Mesendoderm (in vitro differentiated cells): ENCODE measurements around the gene OTUB1.

Experiments
- DNase-seq: peaks from one replicate; pipeline ENCODE4 v3.0.0; 2013
- H2AK5ac ChIP-seq: 2 replicates; pipeline ENCODE4 v1.6.1; 2013; ENCODE audit warnings: low read length, inconsistent platforms
- H2BK120ac ChIP-seq: 2 replicates; pipeline ENCODE4 v1.6.1; 2013; ENCODE audit warnings: low read depth, mild to moderate bottlenecking, low read length, moderate library complexity, mixed read lengths
- H2BK15ac ChIP-seq: replicated peaks from 2 replicates; pipeline ENCODE4 v1.6.1; 2013; ENCODE audit warnings: low read depth, mild to moderate bottlenecking, moderate library complexity
- H2BK5ac ChIP-seq: 2 replicates; pipeline ENCODE4 v1.6.1; 2013; ENCODE audit warnings: low read length, inconsistent platforms
- H3K18ac ChIP-seq: 2 replicates; pipeline ENCODE4 v1.6.1; 2013; ENCODE audit warnings: mild to moderate bottlenecking, low read length, mixed read lengths
- H3K23ac ChIP-seq: one replicate; pipeline ENCODE4 v1.6.1; 2013; ENCODE audit warnings: low read length
- H3K27ac ChIP-seq: 2 replicates; pipeline ENCODE4 v1.5.1; 2013; ENCODE audit warnings: low read depth, mild to moderate bottlenecking, inconsistent platforms, low read length, moderate library complexity
- H3K27me3 ChIP-seq: 2 replicates; pipeline ENCODE4 v1.6.1; 2013; ENCODE audit warnings: low read length, control low read depth, mild to moderate bottlenecking, inconsistent platforms; ENCODE audit not compliant: insufficient read depth, poor library complexity
- H3K36me3 ChIP-seq: 2 replicates; pipeline ENCODE4 v1.6.1; 2013; ENCODE audit warnings: low read length, inconsistent platforms; ENCODE audit not compliant: control insufficient read depth, insufficient read depth
- H3K4ac ChIP-seq: one replicate; pipeline ENCODE4 v1.6.1; 2013; ENCODE audit warnings: low read depth, mild to moderate bottlenecking, low read length, moderate library complexity
- H3K4me1 ChIP-seq: 2 replicates; pipeline ENCODE4 v1.6.1; 2013; ENCODE audit warnings: low read depth, low read length, inconsistent platforms; ENCODE audit not compliant: control insufficient read depth
- H3K4me2 ChIP-seq: 2 replicates; pipeline ENCODE4 v1.6.1; 2013; ENCODE audit warnings: low read length
- H3K4me3 ChIP-seq: 2 replicates; pipeline ENCODE4 v1.5.1; 2013; ENCODE audit warnings: mild to moderate bottlenecking, low read length
- H3K56ac ChIP-seq: one replicate; pipeline ENCODE4 v1.6.1; 2013; ENCODE audit warnings: low read length
- H3K79me1 ChIP-seq: 2 replicates; pipeline ENCODE4 v1.6.1; 2013; ENCODE audit warnings: low read length, inconsistent platforms
- H3K79me2 ChIP-seq: 2 replicates; pipeline ENCODE4 v1.6.1; 2013; ENCODE audit warnings: mild to moderate bottlenecking, low read length; ENCODE audit not compliant: control insufficient read depth, insufficient read depth
- H3K9ac ChIP-seq: 2 replicates; pipeline ENCODE4 v1.6.1; 2013; ENCODE audit warnings: low read length, inconsistent platforms
- H4K5ac ChIP-seq: one replicate; pipeline ENCODE4 v1.6.1; 2013; ENCODE audit warnings: low read length
- H4K8ac ChIP-seq: one replicate; pipeline ENCODE4 v1.6.1; 2013; ENCODE audit warnings: low read depth, mild to moderate bottlenecking, control low read depth, low read length, moderate library complexity
- WGBS: extraction: QIAGEN DNeasy Blood & Tissue Kit; methylation state at CpG from one replicate; pipeline ENCODE4 v1.1.7; 2013; ENCODE audit warnings: low lambda C conversion rate, missing lambda C conversion rate; ENCODE audit not compliant: insufficient coverage; ENCODE audit errors: extremely low coverage; 5-methylcytosine and 5-hydroxymethylcytosine counted together

The OTUB1 gene

GRCh38 chr11:63985812-63986155, 454 bp upstream of the OTUB1 start:
- Histone ChIP-seq H3K23ac (no peak overlapping the region), H3K9ac (peak overlapping the region; percentile 42), H3K27me3 (no peaks in the 10 kb centered on the region), H2BK120ac (no peak overlapping the region), H3K79me2 (peaks cover 15% of the 10 kb centered on the region), H3K4ac (no peak overlapping the region), H3K56ac (peak overlapping the region; percentile 30), H2BK5ac (no peak overlapping the region), H3K36me3 (peaks cover 3% of the 10 kb centered on the region), H2BK15ac (no peak overlapping the region), H4K8ac (no peak overlapping the region), H3K4me2 (peak overlapping the region; percentile 66), H4K5ac (no peak overlapping the region), H3K79me1 (peaks cover 22% of the 10 kb centered on the region), H3K4me3 (no peak overlapping the region), H2AK5ac (no peak overlapping the region), H3K4me1 (peaks cover 5% of the 10 kb centered on the region), H3K27ac (peak overlapping the region; percentile 99), H3K18ac (no peak overlapping the region)
- no CpG with 5 or more reads among the region's 18 CpGs for WGBS
- no peak for DNase-seq

- H3K27ac ChIP-seq = peak overlapping the region; percentile 99
- H3K79me2 ChIP-seq = peaks cover 17% of the 10 kb centered on the region
- H3K27me3 ChIP-seq = no peaks in the 10 kb centered on the region
- H2BK15ac ChIP-seq = no peak overlapping the region
- peak overlapping the region; percentile 98 for H3K4me2 ChIP-seq
- peaks cover 22% of the 10 kb centered on the region for H3K79me1 ChIP-seq
- H3K4ac ChIP-seq = no peak overlapping the region
- H3K36me3 ChIP-seq = peaks cover 5% of the 10 kb centered on the region
- no peak overlapping the region for H2BK120ac ChIP-seq
- no peak overlapping the region for H4K5ac ChIP-seq
- no peak overlapping the region for H3K18ac ChIP-seq
- peak overlapping the region; percentile 94 for H3K23ac ChIP-seq
- peak overlapping the region; percentile 63 for H2BK5ac ChIP-seq
- no peak for DNase-seq
- H4K8ac ChIP-seq = no peak overlapping the region
- H2AK5ac ChIP-seq = peak overlapping the region; percentile 69
- peak overlapping the region; percentile 99 for H3K56ac ChIP-seq
- peaks cover 5% of the 10 kb centered on the region for H3K4me1 ChIP-seq
- no CpG with 5 or more reads among the region's 25 CpGs for WGBS
- peak overlapping the region; percentile 97 for H3K4me3 ChIP-seq
- H3K9ac ChIP-seq = peak overlapping the region; percentile 97
Observed at GRCh38 chr11:63986932-63987513, 785 bp downstream of the OTUB1 start.

DNA sequence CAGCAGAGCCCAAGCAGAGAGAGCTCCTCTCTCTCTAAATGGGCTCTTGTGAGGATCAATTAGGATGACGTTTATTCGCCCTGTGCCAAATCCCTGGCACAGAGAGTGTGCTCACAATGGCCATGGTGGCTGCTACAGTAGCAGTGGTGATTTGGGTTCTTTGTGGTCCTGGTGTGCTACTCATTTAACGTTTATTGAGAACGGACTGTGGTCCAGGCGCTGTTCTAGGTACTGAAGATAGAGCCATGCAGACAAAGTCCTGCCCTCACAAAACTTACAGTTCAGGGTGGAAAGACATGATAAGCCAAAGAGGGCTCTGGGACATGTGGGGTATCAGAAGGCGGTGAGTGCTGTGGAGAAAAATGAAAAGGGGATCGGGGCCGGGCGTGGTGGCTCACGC, 5.3 kb downstream of the OTUB1 start:
- Histone ChIP-seq H3K4ac (no peak overlapping the region), H3K4me1 (peaks cover 5% of the 10 kb centered on the region), H3K18ac (no peak overlapping the region), H3K79me2 (peaks cover 17% of the 10 kb centered on the region), H3K23ac (no peak overlapping the region), H3K4me2 (no peak overlapping the region), H3K79me1 (peaks cover 22% of the 10 kb centered on the region), H3K4me3 (no peak overlapping the region), H3K56ac (no peak overlapping the region), H3K9ac (no peak overlapping the region), H4K8ac (no peak overlapping the region), H2AK5ac (no peak overlapping the region), H4K5ac (no peak overlapping the region), H3K36me3 (peaks cover 7% of the 10 kb centered on the region), H2BK15ac (no peak overlapping the region), H2BK120ac (no peak overlapping the region), H3K27me3 (no peaks in the 10 kb centered on the region), H3K27ac (no peak overlapping the region), H2BK5ac (no peak overlapping the region)
- WGBS = no CpG with 5 or more reads among the region's 10 CpGs
- no peak for DNase-seq

DNA sequence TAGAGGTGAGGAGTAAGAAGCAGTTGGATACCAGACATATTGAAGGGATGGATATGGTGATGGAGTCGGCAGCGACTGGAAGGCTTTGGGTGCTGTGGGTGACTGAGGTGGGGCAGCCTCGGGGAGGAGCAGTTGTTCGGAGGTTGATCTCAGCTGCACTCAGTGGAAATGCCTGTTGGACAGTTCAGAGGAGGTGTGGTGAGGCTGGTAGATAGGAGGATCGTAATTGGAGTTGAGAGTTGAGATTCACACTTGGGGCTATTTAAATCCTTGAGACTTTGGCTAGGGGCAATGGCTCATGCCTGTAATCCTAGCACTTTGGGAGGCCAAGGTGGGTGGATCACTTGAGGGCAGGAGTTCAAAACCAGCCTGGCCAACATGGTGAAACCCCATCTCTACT, 6.9 kb downstream of the OTUB1 start:
- peaks cover 4% of the 10 kb centered on the region for H3K79me2 ChIP-seq
- no peak overlapping the region for H2BK15ac ChIP-seq
- H3K4me3 ChIP-seq = no peak overlapping the region
- no peak overlapping the region for H3K4ac ChIP-seq
- peaks cover 2% of the 10 kb centered on the region for H3K4me1 ChIP-seq
- no peak for DNase-seq
- peaks cover 15% of the 10 kb centered on the region for H3K36me3 ChIP-seq
- H3K56ac ChIP-seq = no peak overlapping the region
- H3K27ac ChIP-seq = no peak overlapping the region
- no peak overlapping the region for H3K9ac ChIP-seq
- no peak overlapping the region for H4K5ac ChIP-seq
- H3K27me3 ChIP-seq = no peaks in the 10 kb centered on the region
- H2BK120ac ChIP-seq = no peak overlapping the region
- no peak overlapping the region for H2AK5ac ChIP-seq
- H3K23ac ChIP-seq = no peak overlapping the region
- no peak overlapping the region for H2BK5ac ChIP-seq
- WGBS = no CpG with 5 or more reads among the region's 5 CpGs
- H3K18ac ChIP-seq = no peak overlapping the region
- H3K4me2 ChIP-seq = no peak overlapping the region
- no peak overlapping the region for H4K8ac ChIP-seq
- peaks cover 10% of the 10 kb centered on the region for H3K79me1 ChIP-seq

- no peak overlapping the region for H2BK5ac ChIP-seq
- peaks cover 2% of the 10 kb centered on the region for H3K4me1 ChIP-seq
- H2BK120ac ChIP-seq = no peak overlapping the region
- H3K4ac ChIP-seq = no peak overlapping the region
- no peak overlapping the region for H3K23ac ChIP-seq
- no peak overlapping the region for H3K56ac ChIP-seq
- no peak overlapping the region for H4K8ac ChIP-seq
- H3K27me3 ChIP-seq = no peaks in the 10 kb centered on the region
- no peak for DNase-seq
- no peak overlapping the region for H2BK15ac ChIP-seq
- H3K4me2 ChIP-seq = no peak overlapping the region
- H3K18ac ChIP-seq = no peak overlapping the region
- H3K27ac ChIP-seq = no peak overlapping the region
- WGBS = no CpG with 5 or more reads among the region's 6 CpGs
- H3K79me1 ChIP-seq = peaks cover 8% of the 10 kb centered on the region
- no peak overlapping the region for H3K4me3 ChIP-seq
- H3K79me2 ChIP-seq = peaks cover 2% of the 10 kb centered on the region
- H3K9ac ChIP-seq = no peak overlapping the region
- H4K5ac ChIP-seq = no peak overlapping the region
- H2AK5ac ChIP-seq = no peak overlapping the region
- H3K36me3 ChIP-seq = peaks cover 15% of the 10 kb centered on the region
Observed at GRCh38 chr11:63993993-63994392, 7.8 kb downstream of the OTUB1 start.

DNA sequence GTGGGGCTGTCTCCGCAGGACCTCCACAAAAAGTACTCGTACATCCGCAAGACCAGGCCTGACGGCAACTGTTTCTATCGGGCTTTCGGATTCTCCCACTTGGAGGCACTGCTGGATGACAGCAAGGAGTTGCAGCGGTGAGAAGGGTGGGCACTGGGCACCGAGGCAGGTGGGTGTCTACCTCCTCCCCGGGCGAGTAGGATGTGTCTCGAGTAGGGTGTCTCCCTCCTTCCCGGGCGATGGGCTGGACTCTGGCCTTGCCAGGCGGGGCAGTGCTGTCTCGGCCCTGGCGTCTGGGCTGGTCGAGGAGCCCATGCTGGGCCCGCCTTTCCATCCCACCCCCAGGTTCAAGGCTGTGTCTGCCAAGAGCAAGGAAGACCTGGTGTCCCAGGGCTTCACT, 10.3 kb downstream of the OTUB1 start:
- Histone ChIP-seq H4K8ac (no peak overlapping the region), H3K4me1 (peaks cover 2% of the 10 kb centered on the region), H3K23ac (no peak overlapping the region), H3K56ac (no peak overlapping the region), H2BK120ac (no peak overlapping the region), H3K4me2 (no peak overlapping the region), H3K36me3 (peaks cover 10% of the 10 kb centered on the region), H2BK5ac (no peak overlapping the region), H3K27me3 (no peaks in the 10 kb centered on the region), H3K79me1 (peaks cover 3% of the 10 kb centered on the region), H3K27ac (no peak overlapping the region), H4K5ac (no peak overlapping the region), H3K4ac (no peak overlapping the region), H3K18ac (no peak overlapping the region), H2AK5ac (no peak overlapping the region), H3K4me3 (no peak overlapping the region), H2BK15ac (no peak overlapping the region), H3K9ac (no peak overlapping the region), H3K79me2 (no peaks in the 10 kb centered on the region)
- DNase-seq = no peak
- WGBS = no CpG with 5 or more reads among the region's 18 CpGs
